HG02588 (cell line): ENCODE results near the gene PTPRG.

ENCODE experiments used
- ATAC-seq: cut with Tn5 transposase; IDR thresholded peaks from one replicate; pipeline ENCODE4 v1.9.1; 2021; ENCODE audit warnings: mild to moderate bottlenecking, moderate library complexity; ENCODE audit not compliant: unreplicated experiment

The PTPRG gene

DNA sequence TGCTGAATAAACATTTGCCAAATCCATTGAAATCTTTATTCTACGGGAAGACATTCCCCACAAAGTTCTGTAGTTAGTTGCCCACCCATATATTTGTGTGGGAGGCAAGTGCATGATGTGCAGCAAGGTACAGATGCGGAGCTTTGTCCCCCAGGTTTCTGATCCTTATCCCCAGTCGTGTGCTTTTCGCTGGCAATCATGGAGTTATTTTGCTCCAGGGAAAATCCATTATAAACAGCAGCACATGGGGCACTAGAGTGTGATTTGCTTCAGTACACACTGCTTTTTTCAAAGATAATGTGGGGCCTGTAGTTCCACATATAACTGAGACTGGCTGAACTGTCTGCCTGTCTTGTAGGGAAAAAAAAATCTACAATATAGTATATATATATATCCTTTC is 679.9 kb downstream of the PTPRG start:
- no peak for ATAC-seq

GRCh38 chr3:62242831-62243509 is 681.6 kb downstream of the PTPRG start:
- ATAC-seq: no peak

DNA sequence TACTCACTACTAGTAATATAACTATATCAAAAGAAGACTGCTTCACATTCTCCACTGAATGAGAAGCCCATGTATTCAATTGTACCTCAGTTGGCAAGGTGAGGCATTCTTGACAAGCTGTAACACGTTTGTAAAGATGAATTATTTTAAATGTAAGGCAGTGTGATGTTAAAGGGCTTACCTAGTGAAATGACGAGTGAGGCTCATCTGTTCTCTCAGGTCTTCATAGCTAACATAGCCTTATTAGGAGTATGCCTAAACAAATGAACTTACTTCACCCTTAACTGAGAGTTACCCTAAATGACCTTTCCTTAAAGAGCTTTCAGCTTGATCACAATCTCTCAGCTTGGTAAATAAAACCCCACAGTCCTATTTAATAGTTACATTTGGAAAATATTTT is 684.7 kb downstream of the PTPRG start:
- no peak for ATAC-seq

GRCh38 chr3:62246985-62247384 is 685.6 kb downstream of the PTPRG start:
- ATAC-seq: no peak

GRCh38 chr3:62248734-62249483 is 687.5 kb downstream of the PTPRG start:
- no peak for ATAC-seq

GRCh38 chr3:62249484-62249776 is 688.1 kb downstream of the PTPRG start:
- no peak for ATAC-seq

DNA sequence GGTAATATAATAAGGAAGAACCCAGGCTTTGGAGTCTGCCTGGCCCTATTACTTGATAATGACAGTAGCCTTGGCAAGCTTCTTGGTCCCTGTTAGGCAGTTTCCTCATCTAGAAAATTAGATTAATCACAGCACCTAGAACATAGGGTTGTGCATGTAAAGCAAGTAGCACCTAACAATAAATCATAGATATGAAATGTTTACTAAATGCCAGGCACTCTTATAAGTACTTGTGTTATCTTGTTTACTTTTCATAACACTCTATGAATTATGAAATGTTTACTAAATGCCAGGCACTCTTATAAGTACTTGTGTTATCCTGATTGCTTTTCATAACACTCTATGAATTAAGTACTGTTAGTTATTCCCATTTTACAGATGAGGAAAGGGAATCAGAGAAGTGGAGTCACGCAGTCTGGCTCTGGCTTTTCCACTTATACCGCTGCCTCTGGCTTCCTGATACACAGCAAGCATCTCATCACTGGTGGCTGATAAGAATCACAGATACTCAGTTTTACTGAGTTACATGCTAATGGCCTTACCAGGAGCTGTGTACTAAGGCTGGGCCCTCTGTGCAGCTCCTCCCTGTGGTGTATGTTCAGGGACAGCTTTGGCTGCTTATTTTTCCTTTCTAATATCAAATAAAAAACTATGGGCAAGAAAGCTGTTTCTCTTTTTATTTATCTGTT is 688.6 kb downstream of the PTPRG start:
- ATAC-seq: no peak

DNA sequence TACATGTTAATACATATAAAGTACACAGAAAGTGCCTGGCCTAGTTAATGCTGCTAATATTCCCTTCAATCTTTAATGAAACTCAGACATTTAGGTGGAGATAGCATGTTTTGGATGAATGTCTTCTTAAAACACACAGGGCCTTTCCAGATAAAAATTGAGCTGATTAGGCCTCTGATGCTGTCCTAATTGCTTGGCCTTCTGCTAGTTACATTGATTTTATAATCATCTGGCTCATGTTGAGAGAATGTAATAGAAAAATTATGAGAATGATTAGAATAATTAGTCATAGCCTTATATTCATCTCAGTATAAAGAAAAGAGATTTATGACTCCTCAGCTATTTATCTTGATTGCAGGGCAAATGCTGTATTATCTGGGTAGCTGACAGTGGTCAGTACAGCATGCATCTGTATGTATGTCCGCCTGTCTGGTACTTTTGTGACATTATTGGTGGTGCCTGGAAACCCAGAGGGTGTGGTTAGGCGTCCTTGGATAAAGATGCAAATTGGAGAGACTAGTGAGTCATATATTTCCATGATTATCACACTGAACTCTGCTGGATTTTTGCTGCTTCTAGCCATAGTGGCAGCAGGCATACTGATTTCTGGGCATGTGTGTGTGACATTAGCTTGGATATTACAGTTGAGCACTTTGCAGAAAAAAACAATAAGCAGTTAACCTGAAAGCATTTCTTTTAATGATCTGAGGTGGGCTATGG is 691.2 kb downstream of the PTPRG start:
- ATAC-seq: no peak

DNA sequence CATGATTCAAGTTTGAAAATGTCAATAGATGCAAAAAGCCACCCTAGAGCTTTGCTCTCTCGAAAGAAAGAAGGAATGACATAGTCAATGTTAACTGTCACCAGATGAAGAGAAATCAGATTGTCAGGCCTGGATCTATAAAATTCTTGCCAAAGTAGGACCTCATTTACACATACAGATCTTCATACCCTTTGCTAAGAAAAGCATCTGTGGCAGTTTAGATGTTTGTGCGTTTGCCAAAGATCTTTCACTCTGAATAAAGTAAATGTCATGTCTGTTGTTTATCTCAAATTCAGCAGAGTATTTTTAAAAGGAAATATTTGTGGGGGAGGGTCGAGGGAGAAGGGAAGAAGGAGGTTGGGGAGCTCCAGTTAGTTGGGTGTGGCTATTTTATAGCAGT is 692.6 kb downstream of the PTPRG start:
- ATAC-seq: no peak

GRCh38 chr3:62255758-62256157 is 694.4 kb downstream of the PTPRG start:
- ATAC-seq: no peak

- no peak for ATAC-seq
Measured at GRCh38 chr3:62259924-62260323, 698.6 kb downstream of the PTPRG start.

DNA sequence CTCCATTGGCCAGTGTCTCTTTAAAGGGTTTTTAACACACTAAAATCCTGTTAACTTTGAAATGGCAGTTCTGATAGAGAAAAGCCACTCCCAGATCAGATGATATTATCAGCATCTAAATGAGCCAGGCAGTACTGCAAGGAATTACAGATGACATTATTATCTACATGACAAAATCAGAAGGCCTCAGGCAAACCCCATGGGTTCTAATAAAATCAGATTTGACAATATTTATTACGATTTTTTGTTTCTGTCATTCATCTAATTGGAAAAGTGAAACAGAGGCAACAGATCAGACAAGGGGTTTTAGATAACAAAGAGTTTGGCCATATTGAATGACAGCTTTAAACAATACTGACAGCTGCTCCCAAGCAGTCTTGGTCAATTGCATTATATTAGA is 699.3 kb downstream of the PTPRG start:
- ATAC-seq: no peak

DNA sequence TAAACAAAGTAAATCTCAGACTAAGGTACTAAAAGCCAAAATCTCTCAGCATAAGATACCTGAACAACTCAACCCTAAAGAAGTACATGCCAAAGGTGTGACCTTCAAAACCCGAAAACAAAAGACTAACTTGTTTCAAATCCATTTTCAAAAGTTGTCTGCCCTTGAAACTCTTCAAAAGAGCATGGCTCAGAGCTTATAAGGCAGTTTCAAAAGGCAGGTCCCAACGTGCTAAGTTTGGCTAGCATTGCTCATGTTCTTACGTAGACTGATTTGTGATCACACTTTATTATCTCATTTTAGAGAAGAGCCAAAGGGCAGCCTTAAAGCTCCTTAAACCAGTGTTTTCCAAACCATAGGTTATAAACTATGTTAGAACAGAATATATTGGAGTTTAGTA is 699.8 kb downstream of the PTPRG start:
- ATAC-seq: no peak

- ATAC-seq: no peak
Measured at GRCh38 chr3:62261736-62262135, 700.4 kb downstream of the PTPRG start.

GRCh38 chr3:62265528-62265927 is 704.2 kb downstream of the PTPRG start:
- no peak for ATAC-seq

GRCh38 chr3:62266668-62267283 is 705.4 kb downstream of the PTPRG start:
- ATAC-seq: no peak

GRCh38 chr3:62276658-62277180 is 715.3 kb downstream of the PTPRG start:
- no peak for ATAC-seq

DNA sequence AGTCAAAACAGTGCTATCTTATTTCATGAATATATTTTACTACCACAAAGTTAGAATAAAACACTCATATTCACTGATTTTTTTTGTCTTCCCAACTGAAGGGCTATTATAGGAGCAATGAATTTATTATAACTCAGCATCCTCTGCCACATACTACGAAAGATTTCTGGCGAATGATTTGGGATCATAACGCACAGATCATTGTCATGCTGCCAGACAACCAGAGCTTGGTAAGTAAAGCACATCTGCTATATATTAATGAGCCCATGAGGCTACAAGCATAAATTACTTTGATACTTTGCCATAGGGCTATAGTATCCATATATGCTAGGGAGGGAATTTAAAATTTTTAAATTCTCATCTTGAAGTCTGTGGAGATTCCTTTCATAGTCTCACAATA is 716.1 kb downstream of the PTPRG start:
- no peak for ATAC-seq

GRCh38 chr3:62277986-62278385 is 716.6 kb downstream of the PTPRG start:
- no peak for ATAC-seq

DNA sequence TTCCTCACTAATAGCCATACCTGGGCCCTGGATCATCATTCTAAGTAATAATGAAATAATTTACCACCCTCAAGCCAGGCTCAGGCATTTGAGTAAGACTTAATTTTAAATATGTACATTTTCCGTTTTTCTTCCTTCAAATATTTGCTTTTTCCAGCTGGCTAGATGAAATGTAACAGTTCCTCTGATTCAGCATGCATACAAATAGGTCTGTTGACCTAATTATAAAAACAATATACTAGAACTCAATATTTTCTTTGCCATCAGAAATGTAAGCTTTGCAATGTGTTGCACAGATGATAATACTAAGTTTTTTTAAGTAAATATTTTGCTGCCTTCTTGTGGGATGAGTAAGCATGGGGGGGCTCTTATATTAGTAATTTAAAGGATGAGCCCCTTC is 720.4 kb downstream of the PTPRG start:
- ATAC-seq: no peak

- no peak for ATAC-seq
Measured at GRCh38 chr3:62284442-62284841, 723.1 kb downstream of the PTPRG start.
